ENCODE results near the gene FLRT2. TPM values are rescaled to one million over a fixed set of nuclear protein-coding genes. Genes with fewer than 3 reads are reported as not detected.

FLRT2 gene
- total and polyA plus RNA-seq, 9 of the 15 experiments (the other 6 are each of a cell fraction or from before 2014, with no cell fraction given): 0.02 TPM; not detected in 8

DNA sequence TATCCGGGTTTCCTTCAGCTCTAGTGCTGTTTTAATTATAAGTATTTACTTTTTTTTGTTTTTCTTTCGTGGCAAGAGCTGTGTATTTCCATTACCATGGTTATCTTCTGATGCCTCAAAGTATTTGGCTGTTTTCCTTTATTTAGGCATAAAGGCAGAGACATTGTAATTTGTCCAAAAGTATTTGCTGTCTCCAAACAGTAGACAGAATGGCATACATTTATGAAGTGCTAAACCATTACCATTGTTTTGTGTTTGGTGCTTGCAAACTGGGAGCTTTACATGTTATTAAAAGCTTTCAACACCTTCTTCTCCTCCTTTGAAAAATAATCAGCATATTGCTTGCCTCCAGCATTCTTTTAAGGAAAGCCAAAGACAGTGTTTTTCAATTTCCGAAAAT, 46.3 kb downstream of the FLRT2 start:
- intact Hi-C loops (cut with micrococcal nuclease): no loop called here
- H3K36me3 ChIP-seq (ENCODE audit: control insufficient read depth, insufficient read depth, low read length): no peaks in the 10 kb centered on the region
- DNase-seq (ENCODE audit: extremely low read depth in 1 of 4, low spot score in 3 of 4) (no peak), FAIRE-seq (no peak), ATAC-seq (no peak)
- no peaks in the 10 kb centered on the region for H3K9me1 ChIP-seq (ENCODE audit: control insufficient read depth, insufficient read depth, low read length)
- no peak overlapping the region for H3K27ac ChIP-seq (ENCODE audit: extremely low read depth, low read depth, low read length)
- POLR2A ChIA-PET: no interaction called here
- H3K27me3 ChIP-seq (ENCODE audit: control insufficient read depth in 2 of 2, insufficient read depth in 2 of 2, low read length in 2 of 2): no peaks in the 10 kb centered on the region
- BruUV-seq (replicated peaks): no TSS peak
- CTCF ChIA-PET (ENCODE audit: low intra/inter-chr PET ratio): no interaction called here
- H3K4me2 ChIP-seq (ENCODE audit: insufficient read depth, low read length): no peak overlapping the region
- H3K4me3 ChIP-seq: no peak overlapping the region
- in situ Hi-C loops (cut with MboI): no loop called here
- no peaks in the 10 kb centered on the region for H3K79me2 ChIP-seq (ENCODE audit: control insufficient read depth, insufficient read depth, low read length)
- no peak overlapping the region for H2AFZ ChIP-seq (ENCODE audit: low read depth, low read length)
- WGBS (ENCODE audit: insufficient coverage, low coverage, missing lambda C conversion rate): 0% methylated on average over 3 of the region's 3 CpGs
- TF ChIP-seq, protein P1, sequence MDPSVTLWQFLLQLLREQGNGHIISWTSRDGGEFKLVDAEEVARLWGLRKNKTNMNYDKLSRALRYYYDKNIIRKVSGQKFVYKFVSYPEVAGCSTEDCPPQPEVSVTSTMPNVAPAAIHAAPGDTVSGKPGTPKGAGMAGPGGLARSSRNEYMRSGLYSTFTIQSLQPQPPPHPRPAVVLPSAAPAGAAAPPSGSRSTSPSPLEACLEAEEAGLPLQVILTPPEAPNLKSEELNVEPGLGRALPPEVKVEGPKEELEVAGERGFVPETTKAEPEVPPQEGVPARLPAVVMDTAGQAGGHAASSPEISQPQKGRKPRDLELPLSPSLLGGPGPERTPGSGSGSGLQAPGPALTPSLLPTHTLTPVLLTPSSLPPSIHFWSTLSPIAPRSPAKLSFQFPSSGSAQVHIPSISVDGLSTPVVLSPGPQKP (CRISPR knock-in tag; IDR thresholded peaks at IDR 0.05): no peak
- TF ChIP-seq MYNN (IDR thresholded peaks at IDR 0.05) (no peak), MYNN (CRISPR knock-in tag; IDR thresholded peaks at IDR 0.05) (no peak), POU5F1 (IDR thresholded peaks at IDR 0.05; ENCODE audit: borderline replicate concordance, low read depth, low read length, partially characterized antibody) (no peak), HMGN3 (IDR thresholded peaks at IDR 0.05; ENCODE audit: borderline replicate concordance, extremely low read depth, insufficient read length, low read depth, low read length) (no peak), KDM4B (IDR thresholded peaks at IDR 0.05; ENCODE audit: borderline replicate concordance in 2 of 2, low read depth in 1 of 2) (no peak), HDAC8 (tag; IDR thresholded peaks at IDR 0.05) (no peak), LARP7 (IDR thresholded peaks at IDR 0.05) (no peak), ASH1L (IDR thresholded peaks at IDR 0.05; ENCODE audit: borderline replicate concordance, low read depth, partially characterized antibody) (no peak), GABPB2 (CRISPR knock-in tag; conservative IDR thresholded peaks at IDR 0.05) (no peak), RNF2 (IDR thresholded peaks at IDR 0.05) (no peak), SP1 (CRISPR knock-in tag; IDR thresholded peaks at IDR 0.05) (no peak), BCL6 (CRISPR knock-in tag; IDR thresholded peaks at IDR 0.05) (no peak), EP300 (IDR thresholded peaks at IDR 0.05; ENCODE audit: low read length) (no peak), MTA3 (IDR thresholded peaks at IDR 0.05; ENCODE audit: borderline replicate concordance) (no peak), ESRRB (CRISPR knock-in tag; IDR thresholded peaks at IDR 0.05; ENCODE audit: borderline replicate concordance) (no peak), CEBPG (CRISPR knock-in tag; IDR thresholded peaks at IDR 0.05) (no peak), CEBPG (tag; conservative IDR thresholded peaks at IDR 0.05 in 1 of 2, IDR thresholded peaks at IDR 0.05 in 1 of 2) (no peak), ZNF133 (CRISPR knock-in tag; IDR thresholded peaks at IDR 0.05) (no peak), NFXL1 (CRISPR knock-in tag; IDR thresholded peaks at IDR 0.05) (no peak)
- TF ChIP-seq, protein P2, sequence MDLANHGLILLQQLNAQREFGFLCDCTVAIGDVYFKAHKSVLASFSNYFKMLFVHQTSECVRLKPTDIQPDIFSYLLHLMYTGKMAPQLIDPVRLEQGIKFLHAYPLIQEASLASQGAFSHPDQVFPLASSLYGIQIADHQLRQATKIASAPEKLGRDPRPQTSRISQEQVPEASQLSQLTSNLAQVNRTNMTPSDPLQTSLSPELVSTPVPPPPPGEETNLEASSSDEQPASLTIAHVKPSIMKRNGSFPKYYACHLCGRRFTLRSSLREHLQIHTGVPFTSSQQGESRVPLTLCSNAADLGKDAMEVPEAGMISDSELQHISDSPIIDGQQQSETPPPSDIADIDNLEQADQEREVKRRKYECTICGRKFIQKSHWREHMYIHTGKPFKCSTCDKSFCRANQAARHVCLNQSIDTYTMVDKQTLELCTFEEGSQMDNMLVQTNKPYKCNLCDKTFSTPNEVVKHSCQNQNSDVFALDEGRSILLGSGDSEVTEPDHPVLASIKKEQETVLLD (IDR thresholded peaks at IDR 0.05): no peak
- no peaks in the 10 kb centered on the region for H3K9me3 ChIP-seq (replicated peaks; ENCODE audit: control insufficient read depth, insufficient read depth, low read depth, low read length)
- H3K9ac ChIP-seq (ENCODE audit: insufficient read depth in 1 of 2, low read depth in 2 of 2, low read length in 2 of 2): no peak overlapping the region
- no peaks in the 10 kb centered on the region for H4K20me1 ChIP-seq (replicated peaks; ENCODE audit: control insufficient read depth, insufficient read depth, low read length)
- no peaks in the 10 kb centered on the region for H3K4me1 ChIP-seq (replicated peaks in 1 of 2; ENCODE audit: control insufficient read depth in 2 of 2, insufficient read depth in 2 of 2, low read length in 2 of 2)

Measured in K562 (cell line).